Inferior parietal cortex (tissue), 1 donor: ENCODE results near the gene OR7C1.
"Not testable (repeated sequence)": the region's sequence is repeated elsewhere in the genome, so short reads cannot be mapped to it uniquely, and the experiment has no call there.

ENCODE experiments used
- DNase-seq: peaks from one replicate; pipeline ENCODE4 v3.0.0-alpha.2; 2016; ENCODE audit errors: extremely low spot score

The OR7C1 gene

DNA sequence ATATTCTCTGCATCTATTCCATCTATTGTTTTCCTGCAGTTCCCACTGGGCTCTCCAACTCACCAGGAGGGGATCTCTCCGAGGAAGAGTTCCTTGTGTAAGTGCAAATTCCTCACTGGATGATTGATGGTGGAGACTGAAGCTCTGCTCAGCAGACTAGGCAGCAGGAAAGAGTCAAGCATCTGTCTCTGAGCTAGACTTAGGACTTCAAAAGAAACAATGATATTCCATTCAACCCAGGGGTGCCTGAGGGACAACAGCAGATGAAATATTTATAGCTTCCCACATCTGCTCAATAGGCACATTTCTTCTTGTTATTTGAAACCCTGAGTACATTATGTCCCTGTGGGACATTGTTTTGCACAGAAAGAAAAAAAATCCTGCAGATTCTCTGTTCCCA is at the start of gene OR7C1, which contains the start of gene OR7A5:
OR7C1 (minus strand) TSS at position 175 of the 400 bp plus-strand sequence. CDS start 35,049 bp downstream, outside the sequence.
OR7A5 (minus strand) TSS at position 175 of the 400 bp plus-strand sequence. CDS start 6,944 bp downstream, outside the sequence.
- peak; percentile 16 for DNase-seq

GRCh38 chr19:14871619-14872230 is 36.7 kb upstream of the OR7C1 start:
- DNase-seq = peak; percentile 41

DNA sequence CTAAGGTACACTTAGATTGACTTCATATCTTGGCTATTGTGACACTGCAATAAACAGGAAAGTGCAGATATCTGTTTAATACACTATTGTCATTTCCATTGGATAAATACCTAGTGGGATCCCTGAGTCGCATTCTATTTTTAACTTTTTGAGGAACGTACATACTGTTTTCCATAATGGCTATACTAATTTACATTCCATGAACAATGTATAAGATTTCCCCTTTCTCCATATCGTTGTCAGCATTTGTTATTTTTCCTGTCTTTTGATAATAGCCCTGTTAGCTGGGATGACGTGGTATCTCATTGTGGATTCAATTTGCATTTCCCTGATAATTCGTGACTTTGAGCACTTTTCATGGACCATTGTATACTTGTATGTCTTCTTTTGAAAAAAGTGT is 33.5 kb upstream of the OR7C1 start:
- DNase-seq = no peak

DNA sequence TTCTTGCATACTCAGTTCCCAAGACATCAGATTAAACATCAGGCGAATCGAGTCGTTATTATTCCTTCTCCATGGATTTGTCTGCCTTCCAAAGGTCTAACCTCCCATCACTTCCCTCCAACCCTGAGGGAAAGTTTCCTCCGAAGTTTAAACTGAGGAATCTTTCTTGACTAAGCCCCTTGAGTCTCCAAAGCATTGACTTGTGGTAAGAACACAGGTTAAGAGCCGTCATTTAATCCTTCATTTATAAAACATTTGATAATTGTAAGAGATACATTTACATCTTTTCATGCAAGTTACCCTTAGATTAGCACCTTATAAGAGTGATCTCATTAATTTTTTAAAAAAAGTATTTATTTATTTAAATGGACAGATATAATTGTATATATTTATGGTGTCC is 13.8 kb upstream of the OR7C1 start, which contains the start of gene OR7A10:
OR7A10 (minus strand) TSS at position 101 of the 400 bp plus-strand sequence. CDS start 7,045 bp downstream, outside the sequence.
- DNase-seq = no peak

DNA sequence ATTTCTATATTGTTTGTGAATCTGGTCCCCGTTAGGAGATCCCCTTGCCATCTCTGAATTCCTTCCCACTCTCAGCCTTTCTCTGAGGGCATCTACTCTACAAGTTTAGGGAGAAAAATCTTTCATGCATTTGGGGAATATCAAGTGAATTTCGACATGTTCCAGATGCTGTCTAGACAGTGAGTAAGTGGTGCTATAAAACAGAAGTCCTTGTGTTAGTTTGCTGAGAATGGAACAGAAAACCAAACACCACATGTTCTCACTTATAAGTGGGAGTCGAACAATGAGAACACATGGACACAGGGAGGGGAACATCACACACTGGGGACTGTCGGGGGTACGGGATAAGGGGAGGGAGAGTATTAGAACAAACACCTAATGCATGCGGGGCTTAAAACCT is 8.6 kb upstream of the OR7C1 start:
- DNase-seq = no peak

DNA sequence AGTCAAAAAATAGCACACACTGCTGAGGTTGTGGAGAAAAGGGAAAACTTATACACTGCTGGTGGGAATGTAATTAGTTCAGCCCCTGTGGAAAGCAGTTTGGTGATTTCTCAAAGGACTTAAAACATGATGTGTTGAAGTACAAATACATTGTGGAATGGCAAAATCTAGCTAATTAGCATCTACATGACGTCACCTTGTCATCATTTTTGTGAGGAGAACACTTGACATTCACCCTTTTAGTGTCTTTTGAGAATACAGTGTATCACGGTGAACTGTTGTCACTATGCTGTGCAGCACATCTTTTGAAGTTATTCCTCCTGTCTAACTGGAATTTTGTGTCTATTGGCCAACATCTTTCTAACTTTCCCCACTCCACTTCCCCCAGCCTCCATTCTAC is 8.2 kb upstream of the OR7C1 start:
- DNase-seq = no peak

DNA sequence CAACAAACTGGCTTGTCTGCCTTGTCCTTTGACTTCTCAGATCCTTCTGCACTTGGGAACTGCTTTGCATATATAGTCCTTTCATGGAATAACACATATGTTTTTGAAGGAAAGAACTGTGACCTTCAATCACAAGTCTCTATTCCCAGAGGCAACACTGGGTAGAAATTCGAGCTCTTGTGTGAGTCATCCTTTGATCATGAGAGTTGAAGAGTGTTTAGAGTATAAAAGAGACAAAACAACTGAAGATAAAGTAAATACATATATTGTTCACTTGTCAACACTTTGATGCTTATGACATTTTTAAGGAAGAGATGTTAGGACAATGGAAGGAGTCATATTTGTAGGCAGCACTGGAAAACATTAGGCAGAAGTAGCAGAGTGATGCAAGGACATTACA is 5.2 kb upstream of the OR7C1 start:
- no peak for DNase-seq

GRCh38 chr19:14837391-14837790 is 2.4 kb upstream of the OR7C1 start:
- no peak for DNase-seq

- DNase-seq = no peak
Observed at GRCh38 chr19:14830702-14831101, 4.3 kb downstream of the OR7C1 start.

DNA sequence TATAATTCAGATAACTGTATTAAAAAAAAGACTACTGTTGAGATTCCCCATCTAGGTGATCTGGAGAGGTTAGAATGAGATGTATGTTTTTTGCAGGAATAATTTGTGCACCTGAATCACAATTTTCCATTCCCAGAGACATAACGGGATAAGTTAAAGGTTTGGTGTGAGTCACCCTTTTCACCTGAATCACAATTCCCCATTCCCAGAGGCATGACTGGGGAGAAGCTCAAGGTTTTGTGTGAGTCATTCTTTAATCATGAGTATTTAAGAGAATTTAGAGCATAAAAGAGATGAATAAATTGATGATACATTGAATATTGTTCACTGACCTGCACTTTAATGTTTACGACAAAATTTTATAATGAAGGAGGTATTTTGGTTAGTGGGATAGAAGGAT is 9.0 kb downstream of the OR7C1 start:
- no peak for DNase-seq

DNA sequence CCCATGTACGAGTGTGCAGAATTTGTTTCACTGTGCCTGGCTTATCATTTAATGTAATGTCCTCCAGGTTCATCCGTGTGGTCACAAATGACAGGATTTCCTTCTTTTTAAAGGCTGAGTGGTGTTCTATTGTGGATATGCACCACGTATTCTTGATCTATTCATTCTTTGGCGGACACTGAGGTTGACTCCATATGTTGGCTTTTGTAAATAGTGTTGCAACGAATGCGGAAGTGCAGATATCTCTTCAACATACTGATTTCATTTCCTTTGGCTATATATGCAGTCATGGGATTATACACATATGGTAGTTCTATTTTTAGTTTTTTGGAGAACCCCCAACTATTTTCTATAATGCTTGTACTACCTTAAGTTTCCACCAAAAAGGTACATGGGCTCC is 13.0 kb downstream of the OR7C1 start:
- DNase-seq = no peak

DNA sequence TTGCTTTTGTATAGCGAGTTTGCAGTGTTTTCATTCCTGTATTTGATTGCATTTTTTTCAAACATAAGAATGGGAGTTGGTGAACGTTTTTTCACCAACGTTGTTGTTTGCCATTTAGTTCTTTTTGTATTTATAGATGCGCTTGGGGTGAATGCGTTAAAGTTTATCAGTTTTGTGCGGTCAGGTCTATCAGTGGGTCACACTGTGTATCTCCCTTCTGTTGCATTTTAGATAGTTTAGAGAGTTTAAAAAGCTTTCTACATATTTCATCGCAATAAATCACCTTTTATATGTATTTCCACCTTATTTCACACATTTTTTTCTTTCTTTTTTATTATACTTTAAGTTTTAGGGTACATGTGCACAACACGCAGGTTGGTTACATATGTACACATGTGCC is 16.4 kb downstream of the OR7C1 start:
- DNase-seq = no peak

- no peak for DNase-seq
Observed at GRCh38 chr19:14817052-14817451, 17.9 kb downstream of the OR7C1 start.

DNA sequence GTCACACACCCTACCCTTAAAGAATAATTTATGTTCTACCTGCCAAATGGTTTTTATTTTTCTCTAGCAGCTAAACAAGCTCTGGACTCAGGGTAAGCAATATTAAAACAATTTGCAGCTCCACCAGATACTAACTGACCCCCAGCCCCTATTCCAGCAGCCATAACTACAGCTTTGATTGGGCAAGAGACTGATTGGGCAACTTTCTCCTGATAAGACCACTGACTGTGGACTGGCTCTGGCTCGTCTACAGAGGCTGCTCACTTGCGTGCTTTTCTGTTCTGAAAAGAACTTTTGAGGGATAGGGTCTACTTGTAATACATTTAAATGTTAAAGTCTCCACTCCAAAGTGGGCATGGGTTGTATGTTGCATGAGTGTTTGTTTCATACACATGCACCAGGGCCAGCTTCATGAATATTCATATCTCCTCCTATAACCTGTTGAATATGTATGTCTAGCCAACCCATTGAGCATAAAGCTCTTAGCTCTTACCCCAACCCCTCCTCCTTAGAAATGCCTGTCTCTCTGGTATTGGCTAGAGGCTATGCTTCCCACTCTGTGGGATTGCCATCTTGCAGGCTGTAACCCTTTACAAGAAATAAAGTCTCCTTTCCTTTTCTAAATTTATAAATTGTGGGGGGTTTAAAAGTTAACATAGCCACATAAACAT is 19.9 kb downstream of the OR7C1 start:
- no peak for DNase-seq

- no peak for DNase-seq
Observed at GRCh38 chr19:14809272-14810057, 25.5 kb downstream of the OR7C1 start.

DNA sequence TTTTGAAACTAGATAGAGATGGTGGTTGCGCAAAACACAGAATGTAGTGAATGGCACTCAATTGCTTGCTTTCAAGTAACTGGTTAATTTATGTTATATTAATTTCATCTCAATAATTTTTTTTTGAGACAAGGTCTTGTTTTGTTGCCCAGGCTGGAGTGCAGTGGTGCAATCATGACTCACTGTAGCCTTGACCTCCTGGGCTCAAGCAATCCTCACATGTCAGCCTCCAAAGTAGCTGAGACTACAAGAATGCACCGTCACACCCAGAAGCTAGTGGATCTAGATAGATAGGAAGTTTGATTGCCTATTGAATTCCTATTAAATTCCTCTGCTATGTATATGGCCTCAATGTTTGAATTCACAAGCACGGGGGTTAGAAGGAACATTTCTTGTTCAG is 30.2 kb downstream of the OR7C1 start:
- DNase-seq = no peak

DNA sequence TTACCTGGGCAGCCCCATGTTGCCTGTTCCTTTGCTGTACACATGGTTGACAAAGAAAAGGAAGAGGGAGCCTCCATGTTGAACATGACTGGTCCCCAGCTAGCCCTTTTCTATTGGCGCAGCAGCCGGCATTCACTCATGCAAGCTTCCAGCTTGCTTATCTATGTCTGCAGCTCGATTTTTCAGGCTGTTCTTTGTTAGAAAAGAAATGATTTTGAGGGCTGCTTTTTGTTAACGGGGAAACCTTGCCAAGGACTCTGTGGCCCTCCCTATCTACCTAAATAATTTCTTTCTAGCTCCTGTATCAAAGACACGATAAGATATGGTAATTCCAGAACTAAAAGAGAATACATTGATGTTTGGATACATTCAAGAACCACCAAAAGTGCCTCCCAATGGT is 36.2 kb downstream of the OR7C1 start:
- no peak for DNase-seq

GRCh38 chr19:14796021-14796420 is 39.0 kb downstream of the OR7C1 start:
- no peak for DNase-seq

DNA sequence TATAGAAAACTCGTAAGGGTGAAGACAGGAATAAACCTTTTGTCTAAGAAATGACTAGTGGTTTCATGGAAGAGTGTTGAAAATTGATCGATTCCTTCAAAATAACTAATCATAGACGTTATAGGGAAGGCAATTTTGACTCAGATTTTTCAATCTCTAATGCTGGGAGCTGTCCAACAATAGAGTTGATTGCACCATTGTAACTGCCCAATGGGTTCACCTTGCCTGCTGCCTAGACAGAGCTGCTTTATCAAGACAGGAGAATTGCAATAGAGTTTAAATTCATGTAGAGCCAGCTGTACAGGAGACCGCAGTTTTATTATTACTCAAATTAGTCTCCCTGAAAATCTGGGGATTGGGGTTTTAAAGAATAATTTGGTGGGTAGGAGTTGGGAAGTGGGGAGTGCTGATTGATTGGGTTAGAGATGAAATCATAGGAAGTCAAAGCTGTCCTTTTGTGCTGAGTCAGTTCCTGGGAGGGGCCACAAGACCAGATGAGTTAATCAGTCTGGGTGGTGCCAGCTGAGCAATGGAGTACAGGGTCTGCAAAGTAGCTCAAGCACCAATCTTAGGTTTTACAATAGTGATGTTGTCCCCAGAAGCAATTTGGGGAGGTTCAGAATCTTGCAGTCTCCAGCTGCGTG is 39.8 kb downstream of the OR7C1 start:
- DNase-seq = no peak

DNA sequence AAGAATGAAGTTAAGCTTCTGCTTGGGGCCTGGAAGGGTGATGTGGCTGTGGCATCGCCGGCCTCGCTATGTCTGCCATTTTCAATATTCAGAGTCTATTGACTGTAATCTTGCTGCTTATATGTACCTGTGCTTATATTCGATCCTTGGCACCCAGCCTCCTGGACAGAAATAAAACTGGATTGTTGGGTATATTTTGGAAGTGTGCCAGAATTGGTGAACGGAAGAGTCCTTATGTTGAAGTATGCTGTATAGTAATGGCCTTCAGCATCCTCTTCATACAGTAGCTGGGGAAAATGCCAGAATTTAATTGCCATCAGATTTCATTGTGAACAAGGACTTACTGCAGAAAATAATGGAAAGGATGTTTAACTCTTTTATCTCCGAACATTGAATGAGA is 42.7 kb downstream of the OR7C1 start:
- not testable (repeated sequence) for DNase-seq

- no peak for DNase-seq
Observed at GRCh38 chr19:14786421-14786851, 48.5 kb downstream of the OR7C1 start.
